ENCODE results near the gene SLC22A5. TPM values are rescaled to one million over a fixed set of nuclear protein-coding genes. Genes with fewer than 3 reads are reported as not detected.
A peak's percentile ranks its signal among the peaks of the same experiment; 100 is the strongest.

The SLC22A5 gene
- 3.7 and 4.5 TPM in 2 replicates for total RNA-seq (2014; rRNA removed; shearing (Covaris generic))

DNA sequence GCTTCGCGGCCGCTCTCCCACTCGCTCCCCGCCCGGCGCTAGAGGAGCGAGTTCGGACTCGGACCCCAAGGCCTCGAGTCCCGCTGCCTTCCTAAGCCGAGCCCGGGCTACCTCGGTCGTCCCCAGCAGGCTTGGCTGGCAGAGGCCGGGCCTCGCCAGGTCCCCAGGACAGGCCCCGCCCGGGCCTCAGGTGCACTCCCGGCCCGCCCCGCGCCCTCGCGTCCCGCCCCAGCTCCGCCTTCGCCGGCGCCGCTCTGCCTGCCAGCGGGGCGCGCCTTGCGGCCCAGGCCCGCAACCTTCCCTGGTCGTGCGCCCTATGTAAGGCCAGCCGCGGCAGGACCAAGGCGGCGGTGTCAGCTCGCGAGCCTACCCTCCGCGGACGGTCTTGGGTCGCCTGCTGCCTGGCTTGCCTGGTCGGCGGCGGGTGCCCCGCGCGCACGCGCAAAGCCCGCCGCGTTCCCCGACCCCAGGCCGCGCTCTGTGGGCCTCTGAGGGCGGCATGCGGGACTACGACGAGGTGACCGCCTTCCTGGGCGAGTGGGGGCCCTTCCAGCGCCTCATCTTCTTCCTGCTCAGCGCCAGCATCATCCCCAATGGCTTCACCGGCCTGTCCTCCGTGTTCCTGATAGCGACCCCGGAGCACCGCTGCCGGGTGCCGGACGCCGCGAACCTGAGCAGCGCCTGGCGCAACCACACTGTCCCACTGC is at the start of gene SLC22A5:
SLC22A5 (plus strand) TSS at position 237 of the 707 bp plus-strand sequence; CDS start at position 500, 263 bp downstream.
- peak; percentile 54 for DNase-seq (ENCODE audit: low read depth)

DNA sequence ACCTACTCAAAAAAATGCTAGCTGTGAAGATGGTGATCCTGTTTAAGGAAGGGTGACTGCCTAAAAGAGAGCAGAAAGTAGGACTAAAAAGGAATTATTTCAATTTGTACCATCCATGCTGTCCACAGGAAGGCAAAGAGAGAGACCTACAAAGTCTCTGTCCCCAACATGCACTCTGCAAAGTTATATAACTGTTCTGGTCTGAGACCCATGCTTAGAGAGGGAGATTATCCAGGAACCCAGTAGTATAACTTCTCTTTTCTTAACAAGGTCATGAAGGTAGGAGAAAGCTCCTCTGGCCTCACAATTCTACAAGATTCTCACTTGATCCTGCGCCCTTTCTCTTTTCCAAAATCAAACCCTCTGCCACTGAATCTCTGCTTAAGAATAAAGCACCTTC is 49.5 kb upstream of the SLC22A5 start:
- DNase-seq (ENCODE audit: low read depth): no peak

DNA sequence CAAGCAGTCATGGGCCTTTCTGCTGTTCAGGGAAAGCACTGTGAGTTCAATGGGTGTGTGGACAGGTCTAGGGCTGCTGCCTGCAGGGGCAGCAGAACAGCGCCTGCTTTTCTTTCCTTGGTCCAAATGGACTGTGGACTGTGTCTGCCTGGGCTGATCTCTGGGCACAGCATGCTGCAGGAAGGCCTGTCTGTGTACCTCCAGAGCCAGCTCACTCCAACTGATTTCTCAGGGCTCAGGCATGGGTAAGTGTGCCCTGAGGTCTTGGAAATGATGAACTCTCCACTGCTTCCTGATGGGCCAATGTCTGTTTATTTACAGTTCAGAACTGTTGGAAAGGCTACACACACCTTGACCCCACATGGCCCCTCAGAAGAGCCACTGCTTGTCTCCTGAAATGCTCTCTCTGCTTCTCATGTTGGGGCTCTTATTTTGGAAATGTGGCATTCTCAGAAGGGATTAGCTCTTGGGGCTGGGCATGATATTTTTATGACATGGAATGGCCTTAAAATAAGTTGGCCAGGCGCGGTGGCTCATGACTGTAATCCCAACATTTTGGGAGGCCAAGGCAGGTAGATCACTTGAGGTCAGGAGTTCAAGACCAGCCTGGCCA is 48.3 kb upstream of the SLC22A5 start:
- no peak for DNase-seq (ENCODE audit: low read depth)

DNA sequence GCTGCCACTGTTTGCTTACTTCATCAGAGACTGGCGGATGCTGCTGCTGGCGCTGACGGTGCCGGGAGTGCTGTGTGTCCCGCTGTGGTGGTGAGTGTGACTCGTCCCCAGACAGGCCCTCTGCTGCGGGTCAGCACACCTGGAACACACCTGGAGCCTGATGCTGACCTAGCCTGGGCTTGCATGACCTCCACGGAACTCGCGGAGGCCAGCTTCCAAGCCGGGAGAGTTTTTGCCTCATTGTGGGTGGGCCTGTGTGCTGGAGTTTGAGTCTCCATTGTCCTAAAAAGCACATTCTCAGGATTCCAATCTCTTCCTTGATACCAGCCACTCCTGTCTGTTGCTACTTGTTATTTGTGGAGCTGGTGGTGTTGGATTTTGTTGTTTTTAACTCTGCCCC is 47.2 kb upstream of the SLC22A5 start:
- no peak for DNase-seq (ENCODE audit: low read depth)

DNA sequence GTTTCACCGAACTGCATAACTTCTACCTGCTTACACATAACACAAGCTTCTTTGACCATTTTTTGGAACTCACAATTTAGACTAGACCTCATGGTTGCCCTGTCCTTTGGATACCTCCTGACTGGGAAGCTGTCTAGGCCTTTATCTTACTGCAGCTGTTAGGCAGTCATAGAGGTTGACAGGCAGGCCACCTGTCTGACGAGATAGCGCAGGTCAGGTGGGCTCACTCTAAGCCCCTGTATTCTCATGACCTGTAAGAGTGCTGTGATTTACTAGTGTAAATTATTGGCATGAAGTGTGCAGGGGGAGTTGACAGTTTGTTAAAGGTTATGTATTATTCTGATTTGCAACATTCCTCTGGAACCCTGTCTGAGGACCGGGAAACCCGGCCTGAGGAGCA is 46.3 kb upstream of the SLC22A5 start:
- no peak for DNase-seq (ENCODE audit: low read depth)

DNA sequence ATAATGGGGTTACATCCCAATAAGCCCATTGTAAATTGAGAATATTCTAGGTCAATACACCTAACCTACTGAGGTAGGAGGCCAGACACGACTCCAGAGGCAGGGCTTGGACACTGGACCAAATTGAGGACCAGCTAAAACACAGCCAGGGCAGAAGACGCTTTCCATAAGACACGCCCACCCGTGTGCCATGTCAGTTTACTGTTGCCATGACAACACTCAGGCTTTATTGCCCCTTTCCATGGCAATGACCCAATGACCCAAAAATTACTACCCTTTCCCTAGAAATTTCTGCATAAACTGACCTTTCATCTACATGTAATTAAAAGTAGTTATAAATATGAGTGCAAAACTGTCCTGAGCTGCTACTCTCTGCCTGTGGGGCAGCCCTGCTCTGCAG is 43.8 kb upstream of the SLC22A5 start:
- DNase-seq (ENCODE audit: low read depth): no peak

DNA sequence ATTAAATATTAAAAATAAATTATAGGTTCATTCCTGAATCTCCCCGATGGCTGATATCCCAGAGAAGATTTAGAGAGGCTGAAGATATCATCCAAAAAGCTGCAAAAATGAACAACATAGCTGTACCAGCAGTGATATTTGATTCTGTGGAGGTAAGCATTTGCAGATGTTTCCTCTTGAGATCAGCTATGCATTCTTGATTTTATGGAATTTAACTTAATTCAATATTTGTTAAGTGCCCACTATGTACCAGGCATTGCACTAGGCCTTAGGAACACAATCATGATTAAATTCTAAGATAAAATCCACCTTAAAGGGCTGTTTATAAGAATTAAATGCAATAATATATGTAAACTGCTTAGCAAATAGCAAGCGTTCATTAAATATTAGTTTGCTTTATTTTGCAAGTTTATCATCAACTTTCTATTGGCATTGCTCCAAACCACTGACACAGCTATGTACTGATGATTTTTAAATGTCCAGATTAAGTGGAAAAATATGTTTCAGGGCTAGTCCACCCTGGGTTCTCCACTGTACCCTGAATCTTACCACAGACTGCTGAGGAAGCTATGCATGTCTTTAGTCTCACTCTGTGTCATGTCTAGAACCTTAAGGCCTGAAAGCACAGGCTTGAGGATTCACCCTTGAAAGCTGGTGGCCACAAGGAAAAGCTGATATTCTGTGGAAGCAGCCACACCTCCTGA is 42.1 kb upstream of the SLC22A5 start:
- DNase-seq (ENCODE audit: low read depth): no peak

DNA sequence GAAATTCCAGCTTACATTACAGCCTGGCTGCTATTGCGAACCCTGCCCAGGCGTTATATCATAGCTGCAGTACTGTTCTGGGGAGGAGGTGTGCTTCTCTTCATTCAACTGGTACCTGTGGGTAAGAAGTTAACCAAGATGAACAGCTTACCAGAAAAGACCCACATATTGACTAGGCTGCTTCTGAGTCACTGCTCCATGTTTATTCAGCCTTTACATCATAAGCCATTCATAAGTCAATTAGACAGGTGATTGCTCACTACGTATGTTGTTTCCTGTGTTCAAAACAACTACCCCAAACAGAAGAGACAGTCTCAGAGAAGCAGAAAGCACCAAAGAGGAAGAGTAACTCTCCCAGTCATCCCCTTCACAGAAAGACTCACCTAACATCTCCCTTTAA is 34.7 kb upstream of the SLC22A5 start:
- DNase-seq (ENCODE audit: low read depth): peak; percentile 20

DNA sequence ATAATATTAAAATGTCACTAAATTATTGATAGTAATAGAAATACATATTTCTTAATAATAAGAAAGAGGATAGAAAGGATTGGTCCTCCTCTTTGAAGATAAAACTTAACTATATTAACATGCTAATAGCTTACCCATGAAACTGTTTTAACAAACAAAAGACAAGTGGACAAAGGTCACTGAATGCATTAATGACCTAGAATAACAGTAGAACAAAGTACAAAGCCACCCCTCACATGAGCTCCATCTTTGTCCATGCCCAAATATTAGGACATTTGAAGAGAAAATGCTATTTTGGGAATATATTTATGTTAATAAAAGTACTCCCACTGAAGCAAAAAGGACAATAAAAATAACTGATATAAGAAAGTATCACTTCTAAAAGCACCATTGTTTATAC is 34.1 kb upstream of the SLC22A5 start:
- DNase-seq (ENCODE audit: low read depth): no peak

DNA sequence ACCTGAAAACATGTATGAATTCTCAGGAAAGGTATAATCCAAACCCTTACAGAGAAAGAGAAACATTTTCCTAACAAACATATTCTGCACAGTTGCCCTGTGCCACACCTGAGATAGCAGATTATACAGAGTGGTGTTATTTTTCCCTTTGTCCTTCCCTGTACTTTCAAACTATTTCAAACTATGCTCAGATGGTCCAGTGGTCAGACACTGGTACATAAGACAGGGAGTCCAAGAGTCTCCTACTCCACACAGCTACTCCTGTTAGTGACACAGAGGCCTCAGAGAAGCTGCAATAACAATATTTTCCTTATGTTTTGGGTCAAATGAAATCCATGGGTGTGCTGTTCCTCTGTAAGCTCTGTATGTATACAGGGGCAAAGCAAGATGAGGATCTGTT is 30.0 kb upstream of the SLC22A5 start:
- no peak for DNase-seq (ENCODE audit: low read depth)

DNA sequence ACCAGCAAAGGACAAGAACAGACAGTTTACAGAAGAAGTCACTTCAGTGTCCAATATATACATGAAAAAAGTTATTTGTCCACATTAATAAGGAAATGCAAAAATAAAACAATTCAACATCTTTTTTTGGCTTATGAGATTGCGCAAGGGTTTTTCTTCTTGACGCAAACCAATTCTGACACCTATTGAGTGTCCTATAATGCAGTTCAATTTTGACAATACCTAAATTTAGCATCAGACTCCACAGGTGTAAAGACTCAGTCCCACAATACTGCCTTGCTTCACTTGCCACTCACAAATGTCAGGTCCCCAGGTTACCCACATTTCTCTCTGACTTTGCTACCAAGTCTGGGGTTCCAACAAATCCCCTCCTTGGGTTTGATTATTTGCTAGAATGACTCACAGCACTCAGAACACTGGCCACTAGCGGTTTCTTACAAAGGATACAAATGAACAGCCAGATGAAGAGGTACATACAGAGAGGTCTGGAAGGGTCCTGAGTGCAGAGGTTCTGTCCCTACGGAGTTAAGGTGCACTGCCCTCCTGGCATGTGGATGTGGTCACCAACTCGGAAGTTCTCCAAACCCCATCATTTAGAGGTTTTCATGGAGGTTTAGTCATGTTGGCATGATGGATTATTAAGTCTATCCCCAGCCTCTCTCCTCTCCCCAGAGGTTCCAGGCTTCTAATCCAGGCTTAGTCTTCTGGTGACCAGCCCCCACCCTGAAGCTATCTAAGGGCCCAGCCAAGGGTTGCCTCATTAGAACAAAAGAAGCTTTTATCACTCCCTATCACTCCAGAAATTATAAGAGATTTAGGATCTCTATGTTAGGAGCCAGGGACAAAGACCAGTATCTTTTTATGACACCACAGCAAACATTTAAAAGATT is 27.0 kb upstream of the SLC22A5 start:
- DNase-seq (ENCODE audit: low read depth): no peak

DNA sequence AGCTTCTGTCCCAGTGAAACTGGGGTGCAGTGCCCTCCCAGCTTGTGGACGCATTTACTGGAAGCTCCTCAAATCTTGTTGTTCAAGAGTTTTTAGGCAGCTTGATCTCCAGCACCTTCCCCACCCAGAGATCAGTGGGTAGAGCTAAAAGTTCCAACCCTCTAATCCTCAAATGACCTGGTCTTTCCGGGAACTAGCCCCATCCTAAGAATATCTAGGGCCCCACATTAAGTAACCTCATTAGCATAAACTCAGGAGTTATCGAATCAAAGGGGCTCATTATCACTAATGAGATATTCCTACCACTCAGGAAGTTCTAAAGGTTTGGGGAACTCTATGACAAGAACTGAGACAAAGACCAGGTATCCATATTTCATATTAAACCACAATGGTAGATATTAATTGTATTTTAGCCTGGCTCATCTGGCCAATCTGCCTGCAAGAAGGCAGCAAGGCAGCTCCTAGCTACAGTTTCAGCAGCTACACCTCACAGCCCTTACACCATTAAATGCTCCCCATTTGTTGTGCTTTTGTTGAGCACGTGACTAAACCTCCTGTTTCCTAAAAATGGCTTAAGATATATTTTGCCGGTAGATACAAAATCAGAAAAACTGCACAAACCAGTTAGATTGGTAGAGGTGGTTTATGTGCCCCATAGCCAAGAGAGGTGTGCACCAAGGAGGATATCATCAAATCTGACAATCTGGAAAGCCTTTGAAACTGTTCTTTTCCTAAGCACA is 24.6 kb upstream of the SLC22A5 start:
- DNase-seq (ENCODE audit: low read depth): no peak

DNA sequence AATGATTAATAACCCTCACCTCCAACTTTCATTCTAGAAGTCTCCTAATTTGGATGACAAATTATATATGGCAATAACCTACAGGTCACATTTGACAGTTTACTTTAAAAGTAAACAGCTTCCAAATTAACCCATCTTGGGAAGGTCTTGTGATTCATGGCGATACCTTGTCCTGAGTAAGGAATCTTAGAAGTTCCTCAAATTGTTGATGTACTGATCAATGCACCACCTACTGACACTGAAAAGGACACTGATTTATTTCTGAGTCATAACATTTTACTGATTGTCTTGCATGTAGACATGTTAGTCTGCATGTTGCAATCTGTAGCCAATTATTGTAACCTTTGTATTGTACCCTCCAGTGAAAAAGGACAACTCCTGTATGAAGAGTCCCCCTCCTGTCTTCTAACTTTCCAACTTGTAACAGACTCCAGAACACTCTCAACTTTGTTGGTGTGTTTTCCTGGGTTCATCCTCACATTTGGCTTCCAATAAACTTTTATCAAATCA is 16.0 kb upstream of the SLC22A5 start:
- DNase-seq (ENCODE audit: low read depth): no peak

DNA sequence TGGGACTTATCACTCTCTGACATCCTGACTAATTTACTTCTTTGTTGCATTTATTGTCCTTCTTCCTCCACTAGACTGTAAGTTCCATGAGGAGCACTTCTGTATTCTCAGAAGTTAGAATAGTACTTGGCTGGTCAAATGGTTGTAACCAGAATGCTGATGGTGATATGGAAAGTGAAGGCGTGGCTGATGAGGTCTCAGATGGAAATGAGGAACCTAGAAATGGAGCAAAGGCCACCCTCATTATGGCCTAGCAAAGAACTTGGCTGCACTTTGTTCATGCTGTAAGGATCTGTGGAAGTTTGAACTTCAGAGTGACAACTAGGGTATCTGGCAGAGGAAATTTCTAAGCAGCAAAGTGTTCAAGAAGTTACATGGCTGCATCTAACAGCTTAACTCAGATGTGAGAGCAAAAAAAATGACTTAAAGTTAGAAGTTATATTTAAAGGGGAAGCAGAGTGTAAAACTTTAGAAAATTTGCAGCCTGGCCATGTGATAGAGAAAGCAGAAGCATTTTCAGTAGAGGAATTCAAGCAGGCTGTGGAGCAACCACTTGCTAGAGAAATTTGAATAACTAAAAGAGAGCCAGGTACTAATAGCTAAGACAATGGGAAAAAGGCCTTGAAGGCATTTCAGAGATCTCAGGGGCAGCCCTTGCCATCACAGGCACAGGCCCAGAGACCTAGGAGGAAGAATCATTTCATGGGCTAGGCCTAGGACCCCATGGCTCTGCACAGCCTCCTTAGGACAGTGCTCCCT is 14.9 kb upstream of the SLC22A5 start:
- DNase-seq (ENCODE audit: low read depth): no peak

DNA sequence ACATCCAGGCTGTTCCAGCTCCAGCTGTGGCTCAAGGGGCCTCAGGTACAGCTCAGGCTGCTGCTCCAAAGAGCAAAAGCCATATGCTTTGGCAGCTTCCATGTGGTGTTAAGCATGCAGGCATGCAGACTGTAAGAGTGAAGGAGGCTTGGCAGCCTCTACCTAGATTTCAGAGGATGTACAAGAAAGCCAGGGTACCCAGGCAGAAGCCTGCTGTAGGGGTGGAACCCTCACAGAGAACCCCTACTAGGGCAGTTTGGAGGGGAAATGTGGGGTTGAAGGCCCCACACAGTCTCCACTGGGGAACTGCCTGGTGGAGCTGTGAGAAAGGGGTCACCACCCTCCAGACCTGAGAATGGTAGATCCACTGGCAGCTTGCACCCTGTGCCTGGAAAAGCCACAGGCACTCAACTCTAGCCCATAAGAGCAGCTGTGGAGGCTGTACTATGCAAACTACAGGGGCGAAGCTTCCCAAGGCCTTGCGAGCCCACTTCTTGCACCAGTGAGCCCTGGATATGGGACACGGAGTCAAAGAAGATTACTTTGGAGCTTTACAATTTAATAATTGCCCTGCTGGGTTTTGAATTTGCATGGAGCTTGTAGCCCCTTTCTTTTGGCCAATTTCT is 14.3 kb upstream of the SLC22A5 start:
- no peak for DNase-seq (ENCODE audit: low read depth)

DNA sequence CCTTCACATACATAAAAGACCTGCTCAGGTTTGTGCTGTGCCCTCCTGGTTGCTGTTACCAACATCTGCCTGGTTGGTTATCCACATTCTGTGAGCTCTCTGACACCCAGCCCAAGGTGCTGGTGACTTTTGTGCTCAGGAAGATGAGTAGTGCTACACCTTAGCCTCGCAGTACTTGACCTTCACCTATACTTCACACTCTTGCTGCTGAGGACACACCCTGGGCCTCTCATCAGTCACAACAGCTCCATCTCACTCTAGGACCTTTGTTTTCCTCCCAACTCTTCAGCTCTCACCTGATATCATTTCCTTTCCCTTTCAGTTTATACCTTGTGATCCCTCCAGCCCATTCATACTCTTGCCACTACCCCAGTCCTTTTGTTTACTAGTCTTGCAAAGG is 10.7 kb upstream of the SLC22A5 start:
- no peak for DNase-seq (ENCODE audit: low read depth)

DNA sequence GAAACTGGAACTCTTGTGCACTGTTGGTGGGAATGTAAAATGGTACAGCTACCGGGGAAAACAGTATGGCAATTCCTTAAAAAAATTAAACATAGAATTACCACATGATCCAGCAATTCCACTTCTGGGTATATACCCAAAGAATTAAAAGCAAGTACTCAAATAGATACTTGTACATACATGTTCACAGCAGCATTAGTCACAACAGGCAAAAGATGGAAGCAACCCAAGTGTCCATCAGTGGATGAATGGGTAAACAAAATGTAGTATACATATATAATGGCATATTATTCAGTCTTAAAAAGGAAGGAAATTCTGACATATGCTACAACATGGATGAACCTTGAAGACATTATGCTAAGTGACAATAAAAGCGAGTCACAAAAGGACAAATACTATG is 7.4 kb upstream of the SLC22A5 start:
- no peak for DNase-seq (ENCODE audit: low read depth)

DNA sequence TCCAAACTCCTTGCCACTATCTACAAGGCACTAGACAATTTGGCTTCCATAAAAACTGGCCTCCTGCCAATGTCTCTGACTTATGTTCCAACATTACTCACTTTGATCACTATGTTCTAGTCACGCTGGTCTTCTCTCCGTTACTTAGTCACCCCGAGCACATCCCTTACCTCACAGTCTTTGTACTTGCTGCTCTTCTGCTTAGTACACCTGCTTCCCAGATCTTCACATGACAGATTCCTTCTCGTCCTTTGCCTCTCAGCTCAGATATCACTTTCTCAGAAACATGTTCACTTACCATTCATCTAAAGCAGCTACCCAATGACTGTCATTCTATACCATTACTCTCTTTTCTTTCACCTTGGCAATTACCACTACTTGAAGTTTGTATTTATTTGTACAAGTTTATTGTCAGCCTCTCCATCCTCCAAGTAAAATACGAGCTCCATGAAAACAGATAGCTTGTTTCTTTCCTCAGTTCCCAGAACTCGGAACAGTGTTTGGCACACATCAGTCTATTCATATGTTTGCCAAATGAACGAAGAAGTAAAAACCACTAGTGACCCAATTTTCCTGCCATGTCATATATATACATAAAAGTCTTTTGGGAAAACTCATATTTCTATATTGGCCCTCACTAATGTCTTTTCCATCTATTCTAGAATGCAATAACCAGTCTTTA is 5.9 kb upstream of the SLC22A5 start:
- DNase-seq (ENCODE audit: low read depth): peak; percentile 93

DNA sequence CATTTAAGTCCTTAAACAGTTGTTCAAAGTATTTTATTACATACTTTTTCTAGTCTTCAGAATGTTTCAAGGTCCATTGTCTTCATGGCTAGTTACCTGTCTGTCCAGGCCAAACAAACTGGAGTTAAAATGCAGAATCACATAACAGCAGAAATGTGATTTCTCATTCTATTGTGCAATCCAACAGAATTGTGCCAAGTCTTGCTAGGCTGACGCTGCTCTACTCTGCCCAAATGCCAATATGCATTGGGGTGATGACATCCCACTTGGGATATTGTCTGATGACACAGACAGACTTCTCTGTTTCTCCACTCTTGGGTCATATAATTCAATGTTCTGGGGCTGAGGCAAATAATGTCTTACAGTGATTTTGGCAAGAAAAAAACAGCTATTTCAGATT is 5.2 kb upstream of the SLC22A5 start:
- DNase-seq (ENCODE audit: low read depth): peak; percentile 62

All from M059J (cell line).